GF-D8 (cell line): ENCODE measurements around the gene PPFIBP1.
"Not testable (repeated sequence)": the region's sequence is repeated elsewhere in the genome, so short reads cannot be mapped to it uniquely, and the experiment has no call there.

Source experiments
- DNase-seq: peaks from one replicate; lab custom pipeline; 2025; lab: John Stamatoyannopoulos, UW

PPFIBP1 gene

GRCh38 chr12:27566626-27567025, 42.6 kb downstream of the PPFIBP1 start:
- DNase-seq: no peak

GRCh38 chr12:27571463-27571862, 47.5 kb downstream of the PPFIBP1 start:
- no peak for DNase-seq

GRCh38 chr12:27572486-27573255, 48.7 kb downstream of the PPFIBP1 start:
- DNase-seq: no peak

DNA sequence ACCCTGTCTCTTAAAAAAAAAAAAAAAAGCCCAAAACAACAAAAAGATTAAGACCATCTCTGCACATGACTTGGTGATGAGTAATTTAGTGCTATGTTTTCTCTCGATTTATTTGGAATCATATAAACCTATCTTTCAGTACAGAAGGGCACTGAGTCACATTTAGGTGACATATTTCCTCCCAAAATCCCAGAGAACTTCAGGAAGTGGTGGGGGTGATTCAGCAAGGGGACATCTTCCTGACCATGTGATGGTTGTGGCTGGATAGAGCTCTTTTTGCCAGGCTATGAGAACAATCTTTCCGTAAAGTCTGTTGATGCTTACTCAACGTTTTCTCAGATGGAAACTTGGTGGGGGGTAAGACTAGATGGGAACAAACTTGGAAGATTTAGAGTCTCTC, 50.0 kb downstream of the PPFIBP1 start:
- DNase-seq: no peak

DNA sequence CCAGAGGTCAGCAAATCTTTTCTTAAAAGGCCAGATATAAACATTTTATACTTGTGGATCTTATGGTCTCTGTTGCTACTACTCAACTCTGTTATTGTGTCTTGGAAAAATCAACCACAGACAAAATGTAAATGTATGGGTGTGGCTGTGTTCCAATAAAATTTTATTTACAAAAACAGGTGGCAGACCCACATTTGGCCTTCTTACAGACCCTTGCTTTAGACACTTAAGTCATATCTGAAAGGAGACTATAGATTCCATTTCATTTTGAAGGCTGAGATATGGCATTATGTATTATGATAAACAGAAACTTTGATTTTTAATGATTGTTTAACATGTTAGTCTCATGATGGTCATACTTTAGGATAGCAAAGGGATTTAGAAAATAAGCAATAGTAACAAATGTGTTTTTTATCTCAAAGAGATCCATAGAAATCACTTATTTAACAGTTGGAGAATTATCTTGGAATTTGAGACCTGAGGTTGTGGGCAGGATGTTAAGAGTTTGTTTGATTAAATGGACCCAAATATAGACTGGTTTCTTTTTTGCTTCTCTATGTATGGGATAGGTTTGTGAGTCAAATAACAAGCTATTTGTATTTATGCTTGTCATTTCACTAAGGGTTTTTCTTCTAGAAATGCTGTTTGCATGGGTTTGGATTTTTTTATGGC, 51.2 kb downstream of the PPFIBP1 start:
- DNase-seq: no peak

GRCh38 chr12:27575762-27576118, 51.7 kb downstream of the PPFIBP1 start:
- DNase-seq: no peak

DNA sequence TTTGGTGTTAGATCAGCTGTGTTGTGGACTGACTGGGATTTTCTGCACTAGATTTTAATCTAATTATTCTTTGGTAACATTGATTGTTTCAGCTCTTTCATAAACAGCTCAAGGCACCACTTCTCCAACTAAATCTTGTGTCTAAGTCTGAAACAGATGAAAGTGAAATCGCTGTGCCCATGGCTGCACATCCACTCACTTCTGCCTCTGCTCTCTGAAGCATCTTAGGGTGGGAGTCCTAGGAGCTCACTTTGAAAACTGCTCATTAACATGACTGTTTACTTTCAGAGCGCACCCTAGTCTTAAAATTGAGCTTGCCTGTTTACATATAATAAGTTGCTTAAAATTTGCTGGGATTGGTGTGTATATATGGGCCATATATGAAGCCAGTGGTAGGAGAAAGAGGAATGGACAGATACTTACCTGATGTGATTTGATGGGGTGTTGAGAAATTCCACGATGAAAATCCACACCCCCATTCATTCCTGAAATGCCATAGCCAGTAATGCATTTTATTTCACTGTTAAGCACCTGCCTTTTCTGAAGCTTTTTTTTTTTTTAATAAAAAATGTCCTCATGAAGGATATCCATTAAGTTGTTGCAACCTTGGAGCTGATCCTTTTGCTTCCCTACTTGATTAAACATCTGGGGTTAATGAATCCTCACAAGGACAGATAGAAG, 52.8 kb downstream of the PPFIBP1 start:
- DNase-seq: no peak

- no peak for DNase-seq
Measured at GRCh38 chr12:27577688-27578087, 53.7 kb downstream of the PPFIBP1 start.

DNA sequence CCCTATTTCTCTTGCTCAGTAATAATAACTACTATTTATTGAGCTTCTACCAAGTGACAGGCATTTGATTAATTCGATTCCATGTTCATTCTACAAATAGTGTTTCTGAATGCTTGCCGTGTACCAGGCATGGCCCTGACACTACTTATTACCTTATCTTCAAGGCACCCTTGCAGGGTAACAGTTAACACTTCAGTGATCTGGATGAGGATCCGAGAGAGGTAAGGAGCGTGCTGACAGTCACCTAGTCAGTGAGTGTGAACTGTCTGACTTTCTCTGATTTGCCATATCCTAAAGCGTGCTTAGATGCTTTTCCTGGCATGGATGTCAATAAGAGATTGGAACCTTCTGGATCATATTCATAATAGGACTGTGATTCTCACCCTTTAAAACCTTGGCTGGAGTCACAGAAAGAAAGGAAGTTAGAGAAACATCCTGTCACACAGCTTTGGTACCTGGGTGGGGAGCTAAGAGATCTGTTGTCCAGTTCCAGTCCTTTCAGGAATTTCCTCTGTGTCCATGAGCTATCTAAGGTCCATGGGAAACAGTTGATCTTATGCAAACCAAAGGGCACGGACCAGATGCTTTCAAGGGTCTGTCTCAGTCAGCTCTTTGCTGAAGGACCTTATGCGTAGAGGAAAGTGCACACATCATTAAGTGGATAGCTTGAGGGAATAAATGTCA, 54.8 kb downstream of the PPFIBP1 start:
- DNase-seq: no peak

- DNase-seq: no peak
Measured at GRCh38 chr12:27580561-27581330, 56.7 kb downstream of the PPFIBP1 start.

- DNase-seq: not testable (repeated sequence)
Measured at GRCh38 chr12:27581331-27581671, 57.3 kb downstream of the PPFIBP1 start.

GRCh38 chr12:27581833-27582232, 57.8 kb downstream of the PPFIBP1 start:
- not testable (repeated sequence) for DNase-seq

DNA sequence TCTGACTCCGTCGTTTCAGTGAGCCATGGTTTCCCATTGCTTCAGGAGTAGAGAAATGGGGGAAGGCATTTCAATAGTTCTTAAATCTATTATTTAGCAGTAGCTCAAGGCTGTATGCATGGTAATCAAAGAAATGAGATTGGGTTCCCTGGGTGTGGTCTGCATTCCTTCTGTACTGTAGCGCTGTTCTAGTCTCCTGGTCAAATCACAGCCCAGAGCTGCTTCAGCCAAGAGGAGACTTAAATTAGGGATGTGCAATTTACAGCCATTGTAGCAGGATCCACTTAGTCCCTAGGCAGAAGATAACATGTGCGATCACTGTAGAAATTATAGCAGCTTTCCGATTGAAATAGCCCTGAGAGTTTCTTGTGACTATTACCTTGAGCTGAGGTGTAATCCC, 58.4 kb downstream of the PPFIBP1 start:
- DNase-seq: not testable (repeated sequence)

DNA sequence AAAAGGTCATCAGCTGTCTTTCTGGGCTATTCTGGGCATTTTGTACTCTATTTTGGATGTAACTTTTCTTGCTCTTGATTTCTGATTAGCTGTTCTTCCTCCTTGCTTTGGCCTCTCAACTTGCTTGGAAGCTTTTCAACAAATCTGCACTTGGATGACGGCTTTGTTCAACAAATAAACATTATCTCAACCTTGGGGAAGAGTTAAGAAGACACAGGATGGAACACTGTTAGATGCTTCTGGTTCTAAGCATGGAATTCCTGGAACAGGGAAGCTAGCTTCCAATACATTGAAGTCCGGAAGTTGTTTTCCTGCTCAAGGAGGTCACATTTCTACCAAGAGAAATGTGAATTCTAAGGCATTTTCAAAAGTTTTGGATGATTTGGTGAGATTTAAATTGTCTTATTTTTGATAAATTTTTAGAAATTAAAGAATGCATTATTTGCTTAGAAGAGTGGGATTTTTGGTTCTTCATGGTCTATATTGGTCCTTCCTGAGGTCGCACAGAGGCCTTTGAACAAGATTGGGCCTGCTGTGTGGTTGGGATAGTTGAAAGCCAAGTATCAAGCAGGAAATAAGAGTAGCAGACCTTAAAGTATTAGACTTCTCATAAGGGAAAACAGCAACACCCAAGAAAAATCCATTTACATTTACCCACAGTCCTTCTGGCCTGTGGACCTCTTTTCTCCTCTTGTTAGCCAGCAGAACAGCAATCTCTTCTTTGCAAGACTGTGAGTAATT, 59.2 kb downstream of the PPFIBP1 start:
- no peak for DNase-seq

GRCh38 chr12:27583981-27584380, 60.0 kb downstream of the PPFIBP1 start:
- no peak for DNase-seq

DNA sequence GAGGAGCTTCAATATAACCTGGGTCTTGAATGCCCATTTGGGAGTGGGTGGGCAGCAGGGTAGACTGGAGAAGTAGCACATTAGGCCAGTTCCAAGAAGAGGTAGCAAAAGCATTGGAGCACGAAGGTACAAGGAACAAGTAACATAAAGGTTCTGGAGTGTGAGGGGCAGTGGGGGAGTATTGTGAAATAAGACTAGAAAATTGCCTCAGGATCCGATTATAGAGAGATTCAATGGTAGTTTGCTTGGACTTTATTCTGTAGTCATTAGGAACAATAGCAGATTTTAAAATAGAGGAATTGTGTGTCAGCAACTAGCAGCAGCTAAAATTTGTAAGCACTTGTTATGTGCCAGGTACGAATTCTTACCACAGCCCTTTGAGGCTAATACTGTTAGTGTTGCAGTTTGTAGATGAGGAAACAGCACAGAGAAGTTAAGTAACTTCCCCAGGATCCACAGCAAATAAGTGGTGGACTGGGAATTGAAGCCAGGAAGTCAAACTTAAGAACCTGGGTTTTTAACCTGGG, 61.8 kb downstream of the PPFIBP1 start:
- no peak for DNase-seq

DNA sequence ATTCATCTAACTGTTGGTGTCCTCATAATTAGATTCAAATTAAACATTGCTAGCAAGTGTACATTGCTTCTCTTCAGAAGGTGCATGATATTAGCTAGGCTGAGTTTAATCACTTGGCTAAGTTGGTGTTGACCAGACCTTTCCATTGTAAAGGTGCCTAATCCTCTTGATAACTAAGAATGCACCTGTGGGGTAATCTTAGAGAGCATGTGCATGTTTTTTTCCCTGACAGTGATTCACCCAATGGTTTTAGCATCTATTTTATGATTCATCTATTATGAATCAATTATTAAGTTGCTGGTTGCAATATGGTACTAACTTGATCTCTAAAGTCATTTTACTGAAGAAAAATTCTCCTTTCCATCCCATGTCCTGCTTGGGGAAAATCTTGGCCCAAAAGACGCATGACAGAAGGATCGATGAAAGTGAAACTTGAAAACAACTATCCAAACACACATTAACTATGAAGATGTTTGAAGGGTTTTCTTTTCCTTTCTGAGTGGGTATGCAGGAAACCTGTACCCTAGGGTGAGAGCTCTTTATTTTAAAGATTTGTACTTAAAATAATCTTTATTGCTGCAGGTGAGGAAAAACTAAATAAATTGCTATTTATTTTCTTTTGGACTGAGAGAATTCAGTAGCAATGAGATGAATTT, 64.2 kb downstream of the PPFIBP1 start:
- DNase-seq: not testable (repeated sequence)

- no peak for DNase-seq
Measured at GRCh38 chr12:27588776-27589175, 64.8 kb downstream of the PPFIBP1 start.

DNA sequence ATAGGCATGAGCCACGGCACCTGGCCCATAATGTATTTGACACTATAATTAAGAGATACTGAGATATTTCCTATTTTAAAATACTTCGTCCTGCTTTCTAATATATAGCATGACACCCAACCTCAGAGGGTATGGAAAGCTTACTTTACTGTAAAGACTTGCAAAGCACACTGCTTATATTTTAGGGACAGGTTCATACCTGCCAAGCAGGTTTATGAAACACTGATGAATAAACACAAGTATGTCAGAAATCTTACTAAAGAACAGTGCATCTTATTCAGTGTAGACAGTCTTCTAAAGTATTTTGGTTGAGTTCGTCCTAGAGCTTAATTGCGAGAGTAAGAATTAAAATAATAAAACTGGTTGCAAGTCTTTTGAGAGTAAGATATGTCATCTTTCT, 65.4 kb downstream of the PPFIBP1 start:
- no peak for DNase-seq

DNA sequence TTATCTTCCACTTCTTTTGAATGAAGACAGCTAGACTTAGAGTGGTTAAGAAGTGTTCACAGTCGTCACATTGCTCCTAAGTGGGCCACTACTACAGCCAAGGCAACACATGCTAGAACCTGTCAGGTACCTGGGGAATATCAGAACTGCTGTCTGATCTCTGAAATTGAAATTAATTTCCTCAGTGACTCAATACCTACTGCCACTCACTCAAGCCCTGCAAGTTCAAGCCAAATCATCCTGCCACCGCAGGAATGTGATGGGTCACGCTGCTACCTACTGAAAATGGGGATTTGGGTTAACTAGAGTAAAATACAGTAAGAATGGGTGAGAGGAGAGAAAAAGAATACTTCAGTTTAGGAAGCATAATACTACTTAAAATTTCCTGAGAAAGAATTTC, 67.7 kb downstream of the PPFIBP1 start:
- DNase-seq: not testable (repeated sequence)
